ENCODE measurements around the gene MARCKS. TPM values are rescaled to one million over a fixed set of nuclear protein-coding genes. Genes with fewer than 3 reads are reported as not detected.

The MARCKS gene
- total RNA-seq, 4 donors from 2014 or later, result 103 to 182 (median 156) TPM

GRCh38 chr6:113881478-113881980 is 24.4 kb downstream of the MARCKS start:
- no peak overlapping the region for H3K4me3 ChIP-seq
- no peak for DNase-seq (ENCODE audit: low spot score in 2 of 2)
- H3K4me1 ChIP-seq, result peaks cover 0 to 16% (median 2%) of the 10 kb centered on the region in 4 donors
- no peaks in the 10 kb centered on the region for H3K27me3 ChIP-seq
- WGBS, 2 donors, result 43 to 63% methylated on average over 2 of the region's 2 CpGs
- H3K9me3 ChIP-seq, result no peaks in the 10 kb centered on the region
- H3K36me3 ChIP-seq, result no peaks in the 10 kb centered on the region
- H3K27ac ChIP-seq, result no peak overlapping the region
- TF ChIP-seq EP300 (IDR thresholded peaks at IDR 0.05) (no peak), POLR2A (IDR thresholded peaks at IDR 0.05) (no peak), CTCF (IDR thresholded peaks at IDR 0.05) (no peak)

DNA sequence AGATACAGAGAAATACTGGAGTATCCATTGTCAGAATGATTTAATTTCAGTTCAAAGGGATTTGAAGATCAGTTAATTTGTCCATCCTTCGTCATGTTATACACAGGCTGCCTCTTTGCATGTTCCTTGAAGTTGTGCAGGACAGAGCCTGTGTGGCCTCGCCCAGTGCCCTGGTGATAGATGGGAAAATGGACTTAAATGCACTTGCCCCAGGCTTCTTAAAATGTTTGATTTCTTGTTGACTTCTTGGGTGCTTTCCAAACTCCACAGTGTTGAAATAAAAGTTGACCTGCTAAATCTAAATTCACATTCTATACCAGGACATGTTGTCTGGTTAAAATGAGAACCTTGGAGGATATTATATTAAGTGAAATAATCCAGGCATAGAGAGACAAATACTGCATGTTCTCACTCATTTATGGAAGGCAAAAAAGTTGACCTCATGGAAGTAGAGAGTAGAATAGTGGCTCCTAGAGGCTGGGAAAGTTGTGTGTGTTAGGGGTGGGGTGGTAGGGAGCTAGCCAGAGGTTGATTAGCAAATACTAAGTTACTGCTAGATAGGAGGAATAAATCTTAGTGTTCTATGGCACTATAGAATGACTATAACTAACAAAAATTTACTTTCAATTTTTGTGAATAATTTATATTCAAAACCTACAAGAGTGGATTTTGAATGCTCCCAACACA is 25.3 kb downstream of the MARCKS start:
- H3K36me3 ChIP-seq, result no peaks in the 10 kb centered on the region
- TF ChIP-seq CTCF (IDR thresholded peaks at IDR 0.05), result no peak
- no peak for TF ChIP-seq EP300 (IDR thresholded peaks at IDR 0.05)
- no peak for TF ChIP-seq POLR2A (IDR thresholded peaks at IDR 0.05)
- 95 to 96% methylated on average over 2 of the region's 2 CpGs for WGBS, 2 donors
- no peak for DNase-seq (ENCODE audit: low spot score in 2 of 2)
- H3K27ac ChIP-seq, result no peak overlapping the region
- H3K4me1 ChIP-seq, result peaks cover 0 to 16% (median 2%) of the 10 kb centered on the region in 4 donors
- H3K4me3 ChIP-seq, result no peak overlapping the region
- no peaks in the 10 kb centered on the region for H3K27me3 ChIP-seq
- H3K9me3 ChIP-seq, result no peaks in the 10 kb centered on the region

DNA sequence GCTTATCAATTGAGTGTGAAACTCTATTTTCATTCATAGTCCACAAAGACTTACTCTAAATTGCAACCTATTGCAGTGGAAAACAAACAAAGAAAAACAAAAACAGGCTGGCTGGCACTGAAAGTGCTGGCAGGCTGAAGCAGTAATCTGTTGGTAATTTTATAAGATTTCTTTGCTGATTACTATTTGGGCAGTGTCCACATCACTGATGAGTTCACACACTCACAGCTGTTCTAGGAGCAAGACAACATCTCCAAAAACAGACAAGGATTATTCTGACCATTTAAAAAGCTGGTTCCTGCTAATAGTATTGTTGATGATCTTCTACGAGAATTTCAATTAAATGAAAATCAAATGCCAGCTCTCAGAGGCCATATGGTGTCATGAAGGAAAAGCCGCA is 26.9 kb downstream of the MARCKS start:
- Histone ChIP-seq H3K4me1 (peaks cover 0 to 10% (median 2%) of the 10 kb centered on the region in 4 donors), H3K4me3 (no peak overlapping the region), H3K27me3 (no peaks in the 10 kb centered on the region), H3K9me3 (no peaks in the 10 kb centered on the region), H3K27ac (no peak overlapping the region), H3K36me3 (no peaks in the 10 kb centered on the region)
- TF ChIP-seq POLR2A (IDR thresholded peaks at IDR 0.05), result no peak
- TF ChIP-seq EP300 (IDR thresholded peaks at IDR 0.05), result no peak
- TF ChIP-seq CTCF (IDR thresholded peaks at IDR 0.05), result no peak
- DNase-seq (ENCODE audit: low spot score in 2 of 2), result no peak
- WGBS, 2 donors, result 69 to 70% methylated on average over 2 of the region's 2 CpGs

DNA sequence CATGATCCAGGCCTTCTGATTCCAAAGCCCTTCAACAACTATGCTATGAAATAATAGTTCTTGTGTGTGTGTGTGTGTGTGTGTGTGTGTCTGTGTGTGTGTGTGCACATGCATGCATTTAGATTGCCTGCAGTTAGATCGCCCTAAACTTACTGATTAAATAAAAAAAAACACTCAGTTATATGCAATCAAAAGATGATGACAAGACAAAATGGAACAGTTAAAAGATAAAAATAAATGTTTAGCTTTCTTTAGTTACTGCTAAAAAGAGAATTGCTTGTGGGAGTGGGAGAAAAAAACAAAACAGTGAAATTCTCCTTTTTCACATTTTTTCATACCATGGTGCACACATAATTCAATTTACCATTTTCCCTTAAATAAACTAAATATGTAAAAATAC is 29.4 kb downstream of the MARCKS start:
- TF ChIP-seq CTCF (IDR thresholded peaks at IDR 0.05) (no peak), POLR2A (IDR thresholded peaks at IDR 0.05) (no peak), EP300 (IDR thresholded peaks at IDR 0.05) (no peak)
- no peaks in the 10 kb centered on the region for H3K27me3 ChIP-seq
- peaks cover 0 to 2% (median 0%) of the 10 kb centered on the region in 4 donors for H3K9me3 ChIP-seq
- H3K27ac ChIP-seq, result no peak overlapping the region
- 96 to 98% methylated on average over 1 of the region's 1 CpG for WGBS, 2 donors
- H3K4me1 ChIP-seq, result no peaks in the 10 kb centered on the region
- DNase-seq (ENCODE audit: low spot score in 2 of 2), result no peak
- no peaks in the 10 kb centered on the region for H3K36me3 ChIP-seq
- no peak overlapping the region for H3K4me3 ChIP-seq

DNA sequence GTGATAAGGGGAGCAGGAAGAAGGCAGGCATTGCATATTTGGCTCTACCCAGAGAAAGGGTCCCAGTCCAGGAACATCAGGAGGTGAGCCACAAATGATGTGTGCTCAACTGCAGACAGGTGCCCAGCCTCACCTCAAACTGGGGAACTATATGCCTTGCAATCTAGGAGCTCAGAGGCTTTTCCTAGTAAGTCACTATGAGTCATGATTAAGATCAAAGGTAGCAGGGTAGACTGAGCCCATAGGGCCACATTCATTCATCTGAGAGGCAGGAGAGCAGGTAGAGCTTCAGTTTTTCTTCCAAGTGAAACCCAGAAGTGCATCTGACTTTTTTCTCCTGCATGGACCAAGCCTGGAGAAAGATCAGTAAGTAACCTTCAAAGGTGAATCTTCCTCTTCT is 31.3 kb downstream of the MARCKS start:
- Histone ChIP-seq H3K27me3 (no peaks in the 10 kb centered on the region), H3K9me3 (peaks cover 0 to 15% (median 0%) of the 10 kb centered on the region in 4 donors), H3K4me3 (no peak overlapping the region), H3K36me3 (no peaks in the 10 kb centered on the region), H3K27ac (no peak overlapping the region), H3K4me1 (no peaks in the 10 kb centered on the region)
- no peak for DNase-seq (ENCODE audit: low spot score in 2 of 2)
- TF ChIP-seq EP300 (IDR thresholded peaks at IDR 0.05) (no peak), POLR2A (IDR thresholded peaks at IDR 0.05) (no peak), CTCF (IDR thresholded peaks at IDR 0.05) (no peak)
